Measurements from ENCODE around the gene TTBK1. TPM values are rescaled to one million over a fixed set of nuclear protein-coding genes. Genes with fewer than 3 reads are reported as not detected.

The TTBK1 gene
- total and polyA plus RNA-seq, 2 donors from 2014 or later: 0.26 to 0.31 TPM

GRCh38 chr6:43336382-43336781 is 93.1 kb downstream of the TTBK1 start:
- no peaks in the 10 kb centered on the region for H3K9me3 ChIP-seq (ENCODE audit: control insufficient read depth in 2 of 3, insufficient read depth in 1 of 3, low read length in 3 of 3)
- FAIRE-seq (no peak), DNase-seq (no peak)
- H3K27me3 ChIP-seq (ENCODE audit: control insufficient read depth, insufficient read depth, low read length): no peaks in the 10 kb centered on the region
- no peak for TF ChIP-seq CTCF (IDR thresholded peaks at IDR 0.05; ENCODE audit: borderline replicate concordance, extremely low read depth, insufficient read depth)
- peaks cover 7 to 39% (median 15%) of the 10 kb centered on the region in 3 donors for H3K36me3 ChIP-seq (ENCODE audit: control insufficient read depth in 2 of 3, insufficient read depth in 3 of 3, low read length in 3 of 3)
- no peak overlapping the region for H3K4me3 ChIP-seq (ENCODE audit: low read length in 3 of 3)
- intact Hi-C loops (cut with DNase I): loop anchor here (10.0 kb wide), 1 partner anchor 72 kb away; no protein-coding TSS in a partner anchor
- no peak overlapping the region for H3K27ac ChIP-seq (ENCODE audit: low read depth in 2 of 2, low read length in 2 of 2)
- H3K9ac ChIP-seq (ENCODE audit: low read length in 3 of 3): no peak overlapping the region
- no peaks in the 10 kb centered on the region for H3K4me1 ChIP-seq (ENCODE audit: control insufficient read depth in 2 of 3, insufficient read depth in 2 of 3, low read depth in 1 of 3, low read length in 3 of 3)

Other genes with a start within 250 kb of the TTBK1 start
- gene MEA1, start 229.5 kb upstream of the TTBK1 start, total RNA-seq: 53.2 TPM
- 149 TPM for gene MEA1, start 229.5 kb upstream of the TTBK1 start, polyA plus RNA-seq (ENCODE audit: insufficient read depth, low read depth, low replicate concordance)
- 52.6 TPM for gene KLHDC3, start 229.2 kb upstream of the TTBK1 start, total RNA-seq
- 90.0 TPM for gene KLHDC3, start 229.2 kb upstream of the TTBK1 start, polyA plus RNA-seq (ENCODE audit: insufficient read depth, low read depth, low replicate concordance)
- 49.2 TPM for gene RRP36, start 221.9 kb upstream of the TTBK1 start, total RNA-seq
- gene RRP36, start 221.9 kb upstream of the TTBK1 start, polyA plus RNA-seq (ENCODE audit: insufficient read depth, low read depth, low replicate concordance): 55.2 TPM
- gene CUL7, start 189.6 kb upstream of the TTBK1 start, total RNA-seq: 24.5 TPM
- gene CUL7, start 189.6 kb upstream of the TTBK1 start, polyA plus RNA-seq (ENCODE audit: insufficient read depth, low read depth, low replicate concordance): 10.1 TPM
- 56.6 TPM for gene MRPL2, start 184.0 kb upstream of the TTBK1 start, total RNA-seq
- 127 TPM for gene MRPL2, start 184.0 kb upstream of the TTBK1 start, polyA plus RNA-seq (ENCODE audit: insufficient read depth, low read depth, low replicate concordance)
- gene KLC4, start 183.8 kb upstream of the TTBK1 start, total RNA-seq: 33.7 TPM
- gene KLC4, start 183.8 kb upstream of the TTBK1 start, polyA plus RNA-seq (ENCODE audit: insufficient read depth, low read depth, low replicate concordance): 39.0 TPM
- gene PTK7, start 167.2 kb upstream of the TTBK1 start, total RNA-seq: 55.2 TPM
- gene PTK7, start 167.2 kb upstream of the TTBK1 start, polyA plus RNA-seq (ENCODE audit: insufficient read depth, low read depth, low replicate concordance): 26.0 TPM
- 30.6 TPM for gene SRF, start 72.2 kb upstream of the TTBK1 start, total RNA-seq
- gene SRF, start 72.2 kb upstream of the TTBK1 start, polyA plus RNA-seq (ENCODE audit: insufficient read depth, low read depth, low replicate concordance): 13.8 TPM
- gene CUL9, start 61.3 kb upstream of the TTBK1 start, total RNA-seq: 47.3 TPM
- gene CUL9, start 61.3 kb upstream of the TTBK1 start, polyA plus RNA-seq (ENCODE audit: insufficient read depth, low read depth, low replicate concordance): 34.7 TPM
- 74.3 TPM for gene DNPH1, start 14.0 kb upstream of the TTBK1 start, total RNA-seq
- gene DNPH1, start 14.0 kb upstream of the TTBK1 start, polyA plus RNA-seq (ENCODE audit: insufficient read depth, low read depth, low replicate concordance): 373 TPM
- gene SLC22A7, start 54.8 kb downstream of the TTBK1 start, total RNA-seq: 2.0 TPM
- 34.8 TPM for gene SLC22A7, start 54.8 kb downstream of the TTBK1 start, polyA plus RNA-seq (ENCODE audit: insufficient read depth, low read depth, low replicate concordance)
- gene CRIP3, start 65.3 kb downstream of the TTBK1 start, total RNA-seq: 5.6 TPM
- 14.3 TPM for gene CRIP3, start 65.3 kb downstream of the TTBK1 start, polyA plus RNA-seq (ENCODE audit: insufficient read depth, low read depth, low replicate concordance)
- 13.9 TPM for gene ZNF318, start 126.2 kb downstream of the TTBK1 start, total RNA-seq
- gene ZNF318, start 126.2 kb downstream of the TTBK1 start, polyA plus RNA-seq (ENCODE audit: insufficient read depth, low read depth, low replicate concordance): 5.5 TPM
- gene ABCC10, start 184.1 kb downstream of the TTBK1 start, total RNA-seq: 30.2 TPM
- gene ABCC10, start 184.1 kb downstream of the TTBK1 start, polyA plus RNA-seq (ENCODE audit: insufficient read depth, low read depth, low replicate concordance): 12.0 TPM
- gene DLK2, start 212.1 kb downstream of the TTBK1 start, total RNA-seq: 0.50 TPM
- gene DLK2, start 212.1 kb downstream of the TTBK1 start, polyA plus RNA-seq (ENCODE audit: insufficient read depth, low read depth, low replicate concordance): not detected
- gene TJAP1, start 234.1 kb downstream of the TTBK1 start, total RNA-seq: 38.5 TPM
- gene TJAP1, start 234.1 kb downstream of the TTBK1 start, polyA plus RNA-seq (ENCODE audit: insufficient read depth, low read depth, low replicate concordance): 13.6 TPM

Data from kidney (tissue), 14 donors.